HepG2 (cell line): Measurements from ENCODE around the gene TMBIM1. TPM values are rescaled to one million over a fixed set of nuclear protein-coding genes. Genes with fewer than 3 reads are reported as not detected.
A peak's percentile ranks its signal among the peaks of the same experiment; 100 is the strongest.

Source experiments
- KLF6 ChIP-seq: IDR thresholded peaks from 2 replicates; pipeline ENCODE4 v1.8.0; 2016; ENCODE audit warnings: missing biosample characterization, missing genetic modification reagents
- NR2F6 ChIP-seq, 2 experiments: IDR thresholded peaks; 2 replicates each; pipeline ENCODE4 v1.6.1; 2016; ENCODE audit warnings: antibody characterized with exemption in 1 of 2, mild to moderate bottlenecking in 1 of 2
- RAD51 ChIP-seq: fragments of 450-650 bp; IDR thresholded peaks from 2 replicates; pipeline ENCODE4 v1.6.1; 2016; ENCODE audit warnings: borderline replicate concordance
- SALL1 ChIP-seq: sonication (generic); formaldehyde crosslinking; IDR thresholded peaks from 2 replicates; pipeline ENCODE4 v1.8.0; 2022; ENCODE audit warnings: mild to moderate bottlenecking, missing genetic modification reagents
- SKI ChIP-seq: fragments of 450-650 bp; IDR thresholded peaks from one replicate; pipeline ENCODE4 v1.6.1; 2018; ENCODE audit warnings: mild to moderate bottlenecking; ENCODE audit not compliant: partially characterized antibody
- ZNF350 ChIP-seq: sonication (generic); formaldehyde crosslinking; IDR thresholded peaks from 2 replicates; pipeline ENCODE4 v1.4.0; 2020; ENCODE audit warnings: mild to moderate bottlenecking, low read depth, missing genetic modification reagents, borderline replicate concordance
- ZNF788 ChIP-seq: sonication (generic); formaldehyde crosslinking; IDR thresholded peaks from 2 replicates; pipeline ENCODE4 v1.5.0; 2020; ENCODE audit warnings: mild to moderate bottlenecking, missing genetic modification reagents, borderline replicate concordance
- polyA plus RNA-seq, 8 experiments: library from polyadenylated mRNA; depleted of rRNA in 3 of 8; stranded (reverse) in 7 of 8; unstranded in 1 of 8; fragments of >200 nt; fragmentation: Illumina TruSeq in 4 of 8; extraction: Trizol in 4 of 8; gene quantifications; 2 replicates each; pipeline versions ENCODE4 v1.2.1 to v1.2.3, GENCODE V29; 2011 to 2016; ENCODE audit warnings: low read depth in 4 of 8, missing spikeins in 1 of 8, mixed read lengths in 1 of 8; ENCODE audit not compliant: insufficient read depth in 1 of 8
- total RNA-seq, 5 experiments: library from RNA; depleted of rRNA; stranded (reverse); fragments of >200 nt; fragmentation: Illumina TruSeq; extraction: Trizol; gene quantifications; 2 replicates each; pipeline ENCODE4 v1.2.3, GENCODE V29; 2016; ENCODE audit warnings: low read depth in 1 of 5
- TF ChIP-seq, protein P1 (sequence below): IDR thresholded peaks from 2 replicates; pipeline ENCODE4 v1.6.1; 2012; ENCODE audit warnings: inconsistent platforms
- TF ChIP-seq, protein P2 (sequence below): sonication (generic); formaldehyde crosslinking; IDR thresholded peaks from 2 replicates; pipeline ENCODE4 v1.8.1; 2023; ENCODE audit warnings: mild to moderate bottlenecking, inconsistent platforms, moderate library complexity, missing genetic modification reagents, borderline replicate concordance
- TF ChIP-seq, protein P3 (sequence below): sonication (generic); formaldehyde crosslinking; IDR thresholded peaks from 2 replicates; pipeline ENCODE4 v1.4.0; 2020; ENCODE audit warnings: mild to moderate bottlenecking, missing genetic modification reagents
- TF ChIP-seq, protein P4 (sequence below): sonication (generic); formaldehyde crosslinking; IDR thresholded peaks from 2 replicates; pipeline ENCODE4 v1.4.0; 2020; ENCODE audit warnings: missing genetic modification reagents
- TF ChIP-seq, protein P5 (sequence below): sonication (generic); formaldehyde crosslinking; IDR thresholded peaks from 2 replicates; pipeline ENCODE4 v1.4.0; 2020; ENCODE audit warnings: missing genetic modification reagents
- TF ChIP-seq, protein P6 (sequence below): sonication (generic); formaldehyde crosslinking; IDR thresholded peaks from 2 replicates; pipeline ENCODE4 v1.5.1; 2020; ENCODE audit warnings: mild to moderate bottlenecking, missing genetic modification reagents, moderate library complexity
- TF ChIP-seq, protein P7 (sequence below): sonication (generic); formaldehyde crosslinking; IDR thresholded peaks from 2 replicates; pipeline ENCODE4 v1.4.0; 2020; ENCODE audit warnings: mild to moderate bottlenecking, missing genetic modification reagents

Gene TMBIM1
- total and polyA plus RNA-seq, 2 of the 13 experiments (the other 11 are each of a cell fraction or from before 2014, with no cell fraction given) = 127 to 139 TPM

DNA sequence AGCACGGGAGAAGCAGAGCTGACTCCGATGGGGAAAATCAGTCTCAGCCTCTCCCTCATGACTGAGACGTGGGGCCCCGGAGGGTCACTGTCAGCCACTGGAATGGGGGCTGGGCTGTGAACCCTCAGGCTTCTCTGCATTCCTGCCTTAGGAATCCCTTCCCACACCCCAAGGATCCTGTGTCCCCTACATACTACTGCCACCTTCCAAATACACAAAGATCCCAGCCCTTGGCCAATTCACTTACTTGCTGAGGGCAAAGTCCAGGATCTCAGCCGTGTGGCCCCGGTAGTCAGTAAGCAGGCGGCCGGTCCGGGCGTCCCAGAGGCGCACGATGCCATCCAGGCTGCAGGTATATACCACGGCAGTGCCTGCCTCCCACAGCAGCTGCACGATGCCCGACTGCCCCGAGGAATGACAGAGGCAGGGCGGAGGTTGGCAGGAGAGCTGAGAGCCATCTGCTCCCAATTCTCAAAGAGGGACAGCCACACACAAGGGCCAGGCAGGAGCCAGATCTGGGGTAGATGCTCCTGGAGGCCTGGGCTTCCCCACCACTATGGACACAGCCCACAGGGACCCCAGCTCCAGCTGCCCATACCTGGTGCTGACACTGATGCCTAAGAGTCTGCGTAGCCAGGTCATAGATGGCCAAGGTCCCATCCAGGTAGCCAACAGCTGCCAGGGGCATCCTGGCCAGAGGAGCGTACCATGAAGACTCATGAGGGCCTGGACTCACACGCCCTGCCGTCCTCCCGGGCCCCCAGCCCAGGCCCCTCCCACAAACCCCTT lies 27.3 kb downstream of the TMBIM1 start (continued):
- TF ChIP-seq, protein P1, sequence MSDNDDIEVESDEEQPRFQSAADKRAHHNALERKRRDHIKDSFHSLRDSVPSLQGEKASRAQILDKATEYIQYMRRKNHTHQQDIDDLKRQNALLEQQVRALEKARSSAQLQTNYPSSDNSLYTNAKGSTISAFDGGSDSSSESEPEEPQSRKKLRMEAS = peak; percentile 74
- TF ChIP-seq, protein P2, sequence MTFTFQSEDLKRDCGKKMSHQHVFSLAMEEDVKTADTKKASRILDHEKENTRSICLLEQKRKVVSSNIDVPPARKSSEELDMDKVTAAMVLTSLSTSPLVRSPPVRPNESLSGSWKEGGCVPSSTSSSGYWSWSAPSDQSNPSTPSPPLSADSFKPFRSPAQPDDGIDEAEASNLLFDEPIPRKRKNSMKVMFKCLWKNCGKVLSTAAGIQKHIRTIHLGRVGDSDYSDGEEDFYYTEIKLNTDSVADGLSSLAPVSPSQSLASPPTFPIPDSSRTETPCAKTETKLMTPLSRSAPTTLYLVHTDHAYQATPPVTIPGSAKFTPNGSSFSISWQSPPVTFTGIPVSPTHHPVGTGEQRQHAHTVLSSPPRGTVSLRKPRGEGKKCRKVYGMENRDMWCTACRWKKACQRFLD (CRISPR knock-in tag) = no peak
- TF ChIP-seq, protein P3, sequence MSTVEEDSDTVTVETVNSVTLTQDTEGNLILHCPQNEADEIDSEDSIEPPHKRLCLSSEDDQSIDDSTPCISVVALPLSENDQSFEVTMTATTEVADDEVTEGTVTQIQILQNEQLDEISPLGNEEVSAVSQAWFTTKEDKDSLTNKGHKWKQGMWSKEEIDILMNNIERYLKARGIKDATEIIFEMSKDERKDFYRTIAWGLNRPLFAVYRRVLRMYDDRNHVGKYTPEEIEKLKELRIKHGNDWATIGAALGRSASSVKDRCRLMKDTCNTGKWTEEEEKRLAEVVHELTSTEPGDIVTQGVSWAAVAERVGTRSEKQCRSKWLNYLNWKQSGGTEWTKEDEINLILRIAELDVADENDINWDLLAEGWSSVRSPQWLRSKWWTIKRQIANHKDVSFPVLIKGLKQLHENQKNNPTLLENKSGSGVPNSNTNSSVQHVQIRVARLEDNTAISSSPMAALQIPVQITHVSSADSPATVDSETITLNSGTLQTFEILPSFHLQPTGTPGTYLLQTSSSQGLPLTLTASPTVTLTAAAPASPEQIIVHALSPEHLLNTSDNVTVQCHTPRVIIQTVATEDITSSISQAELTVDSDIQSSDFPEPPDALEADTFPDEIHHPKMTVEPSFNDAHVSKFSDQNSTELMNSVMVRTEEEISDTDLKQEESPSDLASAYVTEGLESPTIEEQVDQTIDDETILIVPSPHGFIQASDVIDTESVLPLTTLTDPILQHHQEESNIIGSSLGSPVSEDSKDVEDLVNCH (CRISPR knock-in tag) = 0 out of 2 replicates have a peak, but pooled peaks have one; percentile 35
- peak; percentile 24 for TF ChIP-seq SKI
- peak; percentile 60; the same call in 1 of the 2 replicates for TF ChIP-seq ZNF788 (CRISPR knock-in tag)
- TF ChIP-seq, protein P4, sequence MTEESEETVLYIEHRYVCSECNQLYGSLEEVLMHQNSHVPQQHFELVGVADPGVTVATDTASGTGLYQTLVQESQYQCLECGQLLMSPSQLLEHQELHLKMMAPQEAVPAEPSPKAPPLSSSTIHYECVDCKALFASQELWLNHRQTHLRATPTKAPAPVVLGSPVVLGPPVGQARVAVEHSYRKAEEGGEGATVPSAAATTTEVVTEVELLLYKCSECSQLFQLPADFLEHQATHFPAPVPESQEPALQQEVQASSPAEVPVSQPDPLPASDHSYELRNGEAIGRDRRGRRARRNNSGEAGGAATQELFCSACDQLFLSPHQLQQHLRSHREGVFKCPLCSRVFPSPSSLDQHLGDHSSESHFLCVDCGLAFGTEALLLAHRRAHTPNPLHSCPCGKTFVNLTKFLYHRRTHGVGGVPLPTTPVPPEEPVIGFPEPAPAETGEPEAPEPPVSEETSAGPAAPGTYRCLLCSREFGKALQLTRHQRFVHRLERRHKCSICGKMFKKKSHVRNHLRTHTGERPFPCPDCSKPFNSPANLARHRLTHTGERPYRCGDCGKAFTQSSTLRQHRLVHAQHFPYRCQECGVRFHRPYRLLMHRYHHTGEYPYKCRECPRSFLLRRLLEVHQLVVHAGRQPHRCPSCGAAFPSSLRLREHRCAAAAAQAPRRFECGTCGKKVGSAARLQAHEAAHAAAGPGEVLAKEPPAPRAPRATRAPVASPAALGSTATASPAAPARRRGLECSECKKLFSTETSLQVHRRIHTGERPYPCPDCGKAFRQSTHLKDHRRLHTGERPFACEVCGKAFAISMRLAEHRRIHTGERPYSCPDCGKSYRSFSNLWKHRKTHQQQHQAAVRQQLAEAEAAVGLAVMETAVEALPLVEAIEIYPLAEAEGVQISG (CRISPR knock-in tag) = 0 out of 2 replicates have a peak, but pooled peaks have one; percentile 13
- TF ChIP-seq, protein P5, sequence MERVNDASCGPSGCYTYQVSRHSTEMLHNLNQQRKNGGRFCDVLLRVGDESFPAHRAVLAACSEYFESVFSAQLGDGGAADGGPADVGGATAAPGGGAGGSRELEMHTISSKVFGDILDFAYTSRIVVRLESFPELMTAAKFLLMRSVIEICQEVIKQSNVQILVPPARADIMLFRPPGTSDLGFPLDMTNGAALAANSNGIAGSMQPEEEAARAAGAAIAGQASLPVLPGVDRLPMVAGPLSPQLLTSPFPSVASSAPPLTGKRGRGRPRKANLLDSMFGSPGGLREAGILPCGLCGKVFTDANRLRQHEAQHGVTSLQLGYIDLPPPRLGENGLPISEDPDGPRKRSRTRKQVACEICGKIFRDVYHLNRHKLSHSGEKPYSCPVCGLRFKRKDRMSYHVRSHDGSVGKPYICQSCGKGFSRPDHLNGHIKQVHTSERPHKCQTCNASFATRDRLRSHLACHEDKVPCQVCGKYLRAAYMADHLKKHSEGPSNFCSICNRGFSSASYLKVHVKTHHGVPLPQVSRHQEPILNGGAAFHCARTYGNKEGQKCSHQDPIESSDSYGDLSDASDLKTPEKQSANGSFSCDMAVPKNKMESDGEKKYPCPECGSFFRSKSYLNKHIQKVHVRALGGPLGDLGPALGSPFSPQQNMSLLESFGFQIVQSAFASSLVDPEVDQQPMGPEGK (CRISPR knock-in tag) = peak; percentile 17; the same call in 1 of the 2 replicates
- TF ChIP-seq NR2F6 (IDR thresholded peaks at IDR 0.05) = peak; percentile 35; the same call in 1 of the 2 replicates
- TF ChIP-seq NR2F6 (CRISPR knock-in tag; IDR thresholded peaks at IDR 0.05) = no peak
- TF ChIP-seq, protein P6, sequence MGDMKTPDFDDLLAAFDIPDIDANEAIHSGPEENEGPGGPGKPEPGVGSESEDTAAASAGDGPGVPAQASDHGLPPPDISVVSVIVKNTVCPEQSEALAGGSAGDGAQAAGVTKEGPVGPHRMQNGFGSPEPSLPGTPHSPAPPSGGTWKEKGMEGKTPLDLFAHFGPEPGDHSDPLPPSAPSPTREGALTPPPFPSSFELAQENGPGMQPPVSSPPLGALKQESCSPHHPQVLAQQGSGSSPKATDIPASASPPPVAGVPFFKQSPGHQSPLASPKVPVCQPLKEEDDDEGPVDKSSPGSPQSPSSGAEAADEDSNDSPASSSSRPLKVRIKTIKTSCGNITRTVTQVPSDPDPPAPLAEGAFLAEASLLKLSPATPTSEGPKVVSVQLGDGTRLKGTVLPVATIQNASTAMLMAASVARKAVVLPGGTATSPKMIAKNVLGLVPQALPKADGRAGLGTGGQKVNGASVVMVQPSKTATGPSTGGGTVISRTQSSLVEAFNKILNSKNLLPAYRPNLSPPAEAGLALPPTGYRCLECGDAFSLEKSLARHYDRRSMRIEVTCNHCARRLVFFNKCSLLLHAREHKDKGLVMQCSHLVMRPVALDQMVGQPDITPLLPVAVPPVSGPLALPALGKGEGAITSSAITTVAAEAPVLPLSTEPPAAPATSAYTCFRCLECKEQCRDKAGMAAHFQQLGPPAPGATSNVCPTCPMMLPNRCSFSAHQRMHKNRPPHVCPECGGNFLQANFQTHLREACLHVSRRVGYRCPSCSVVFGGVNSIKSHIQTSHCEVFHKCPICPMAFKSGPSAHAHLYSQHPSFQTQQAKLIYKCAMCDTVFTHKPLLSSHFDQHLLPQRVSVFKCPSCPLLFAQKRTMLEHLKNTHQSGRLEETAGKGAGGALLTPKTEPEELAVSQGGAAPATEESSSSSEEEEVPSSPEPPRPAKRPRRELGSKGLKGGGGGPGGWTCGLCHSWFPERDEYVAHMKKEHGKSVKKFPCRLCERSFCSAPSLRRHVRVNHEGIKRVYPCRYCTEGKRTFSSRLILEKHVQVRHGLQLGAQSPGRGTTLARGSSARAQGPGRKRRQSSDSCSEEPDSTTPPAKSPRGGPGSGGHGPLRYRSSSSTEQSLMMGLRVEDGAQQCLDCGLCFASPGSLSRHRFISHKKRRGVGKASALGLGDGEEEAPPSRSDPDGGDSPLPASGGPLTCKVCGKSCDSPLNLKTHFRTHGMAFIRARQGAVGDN (CRISPR knock-in tag) = peak; percentile 93
- TF ChIP-seq KLF6 (CRISPR knock-in tag) = no peak
- TF ChIP-seq SALL1 (CRISPR knock-in tag) = peak; percentile 59; the same call in 1 of the 2 replicates
- TF ChIP-seq, protein P7, sequence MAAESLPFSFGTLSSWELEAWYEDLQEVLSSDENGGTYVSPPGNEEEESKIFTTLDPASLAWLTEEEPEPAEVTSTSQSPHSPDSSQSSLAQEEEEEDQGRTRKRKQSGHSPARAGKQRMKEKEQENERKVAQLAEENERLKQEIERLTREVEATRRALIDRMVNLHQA (CRISPR knock-in tag) = no peak
- no peak for TF ChIP-seq RAD51
- TF ChIP-seq ZNF350 (CRISPR knock-in tag) = peak; percentile 63; the same call in 1 of the 2 replicates
